CD4-positive, alpha-beta T cell treated with Interleukin-21 for 1 hour (primary cell): ENCODE measurements around the gene UNC5A.

Source experiments
- DNase-seq: peaks from one replicate; pipeline ENCODE4 v3.0.0-alpha.2; 2020

UNC5A gene

DNA sequence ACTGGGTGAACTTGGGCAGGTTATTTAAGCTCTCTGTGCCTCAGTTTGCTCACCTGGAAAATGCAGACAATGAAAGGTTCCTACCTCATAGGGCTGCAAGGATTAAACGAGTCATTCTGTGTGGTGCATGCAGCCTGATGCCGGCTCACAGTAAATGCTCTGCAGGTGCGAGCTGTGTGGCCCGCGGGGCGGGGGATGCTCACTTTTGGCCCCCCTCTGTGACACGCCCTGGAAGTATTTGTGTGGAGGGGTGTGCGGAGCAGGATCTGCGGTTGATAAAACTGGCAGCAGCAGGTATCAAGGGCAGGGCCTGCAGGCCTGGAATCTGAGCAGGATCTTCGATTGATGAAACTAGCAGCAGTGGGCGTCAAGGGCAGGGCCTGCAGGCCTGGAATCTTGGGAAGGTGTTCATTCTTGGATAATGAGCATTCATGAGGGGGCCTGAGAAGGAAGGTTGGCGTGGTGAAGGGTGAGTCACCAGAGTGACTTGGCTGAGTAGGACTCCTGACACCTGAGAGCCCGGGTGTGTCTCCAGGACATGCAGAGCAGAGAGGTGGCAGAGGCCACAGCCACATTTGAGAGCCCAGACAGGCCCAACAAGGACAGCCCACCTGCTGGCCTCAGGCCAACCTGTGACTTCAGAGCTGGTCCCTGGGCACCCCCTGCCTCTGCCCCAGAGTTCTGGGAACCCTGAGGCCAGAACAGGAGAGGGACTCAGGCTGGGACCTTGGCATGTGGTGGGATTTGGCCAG, 11.9 kb downstream of the UNC5A start:
- no peak for DNase-seq

DNA sequence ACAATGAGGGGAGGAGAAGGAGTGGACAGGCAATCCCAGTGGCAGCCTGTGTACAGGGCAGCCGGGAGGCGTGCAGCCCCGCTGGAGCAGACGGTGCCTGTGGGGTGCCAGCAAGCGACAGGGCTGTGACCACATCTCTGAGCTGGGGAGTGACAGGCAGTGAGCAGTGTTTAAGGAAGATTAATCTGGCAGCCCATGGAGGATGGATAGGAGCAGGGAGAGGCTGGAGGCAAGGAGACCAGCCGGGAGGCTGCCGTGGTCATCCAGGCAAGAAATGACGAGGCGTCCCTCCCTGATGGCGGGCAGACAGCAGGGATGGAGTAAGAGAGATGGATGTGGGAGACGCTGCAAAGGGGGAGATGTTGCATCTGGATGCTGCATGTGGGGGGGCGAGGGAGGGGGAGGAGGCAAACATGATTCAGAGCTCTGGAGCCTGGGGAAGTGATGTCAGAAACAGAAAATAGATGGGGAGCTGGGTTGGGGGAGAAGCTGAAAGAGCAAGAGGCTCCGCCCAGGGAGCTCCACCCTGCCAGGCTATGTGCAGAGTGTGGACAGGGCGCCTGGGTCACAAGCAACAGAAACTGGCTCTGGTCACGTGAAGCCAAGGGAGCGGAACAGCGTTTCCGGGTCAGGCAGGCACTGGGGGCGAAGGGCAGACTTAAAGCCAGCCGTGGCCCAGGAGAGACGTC, 12.6 kb downstream of the UNC5A start:
- DNase-seq = no peak

DNA sequence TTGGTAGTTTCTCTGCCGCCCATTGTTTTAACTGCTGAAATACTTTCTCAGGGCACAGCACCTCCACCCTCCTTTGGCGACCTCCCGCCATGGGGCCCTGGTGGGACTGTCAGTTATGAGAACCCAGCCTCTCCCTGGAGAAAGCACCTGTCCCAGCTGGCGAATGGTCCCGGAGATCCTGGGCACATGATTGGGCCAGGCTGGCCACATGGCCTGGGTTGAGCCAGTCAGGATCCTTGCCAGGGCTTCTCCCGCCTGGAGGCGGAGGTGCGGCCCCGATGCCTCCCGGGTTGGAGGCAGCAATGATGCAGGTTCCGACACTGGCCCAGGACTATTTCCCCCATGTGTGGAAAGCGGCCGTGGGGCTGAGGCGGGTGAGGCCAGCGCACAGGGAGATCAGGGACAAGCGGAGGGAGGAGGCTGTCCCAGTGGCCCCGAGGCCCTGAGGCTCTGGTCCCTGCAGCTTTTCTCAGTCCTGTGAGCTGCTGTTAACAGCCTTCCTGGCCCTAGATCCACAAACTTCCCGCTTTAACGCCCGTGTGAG, 13.6 kb downstream of the UNC5A start:
- DNase-seq = no peak

DNA sequence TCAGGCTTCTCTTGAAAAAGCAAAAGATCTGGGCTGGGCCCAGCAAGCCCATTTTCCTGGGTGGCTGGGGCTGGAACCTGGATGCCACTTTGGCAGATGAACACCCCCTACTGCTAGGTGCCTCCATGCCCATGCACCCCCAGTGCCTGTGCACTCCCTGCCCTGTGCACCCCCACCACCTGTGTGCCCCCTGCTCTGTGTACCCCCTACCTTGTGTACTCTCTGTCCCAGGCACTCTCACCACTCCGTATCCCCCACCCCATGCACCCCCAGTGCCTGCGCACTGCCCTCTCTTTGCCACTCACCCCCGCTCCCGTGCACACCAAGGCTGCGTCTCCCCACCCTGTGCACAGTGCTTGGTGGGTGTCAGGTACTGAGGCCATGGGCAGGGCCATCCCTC, 14.2 kb downstream of the UNC5A start:
- no peak for DNase-seq

DNA sequence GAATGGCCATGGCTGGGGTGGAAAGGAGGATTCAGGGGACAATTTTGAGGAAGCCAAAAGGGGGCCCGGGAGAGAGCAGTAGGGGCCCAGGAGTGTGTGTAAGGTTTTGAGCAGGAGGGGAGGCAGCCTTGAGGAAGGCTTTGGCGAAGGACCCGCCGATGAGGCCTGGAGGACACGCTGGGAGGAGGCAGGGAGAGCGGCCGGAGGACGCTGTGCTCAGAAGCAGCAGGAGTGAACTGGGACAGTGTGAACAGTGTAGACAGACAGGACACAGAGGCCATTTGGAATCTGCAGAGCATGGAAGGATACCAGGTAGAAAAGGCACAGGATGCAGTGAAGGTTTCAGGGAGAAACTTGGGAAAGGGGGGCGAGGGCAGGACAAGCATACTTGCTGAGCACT, 14.9 kb downstream of the UNC5A start:
- no peak for DNase-seq

DNA sequence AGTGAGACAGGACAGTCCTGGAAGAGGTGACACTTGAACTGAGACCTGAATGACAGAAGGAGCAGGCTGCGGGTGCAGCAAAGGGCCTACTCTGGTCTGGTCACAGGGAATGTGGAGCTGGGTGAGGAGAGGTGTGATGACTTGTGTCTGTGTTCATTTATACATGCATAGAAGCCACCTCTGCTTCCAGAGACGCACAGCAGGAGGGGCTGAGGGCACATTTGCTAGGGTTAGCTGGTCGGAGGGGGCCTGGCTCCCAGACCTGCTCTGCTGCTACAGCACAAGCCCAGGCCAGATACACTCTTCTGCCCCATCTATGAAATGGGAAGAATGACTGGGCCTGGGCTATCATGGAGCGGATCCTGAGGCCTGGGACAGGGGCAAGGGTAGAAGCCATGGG, 15.6 kb downstream of the UNC5A start:
- DNase-seq = no peak

DNA sequence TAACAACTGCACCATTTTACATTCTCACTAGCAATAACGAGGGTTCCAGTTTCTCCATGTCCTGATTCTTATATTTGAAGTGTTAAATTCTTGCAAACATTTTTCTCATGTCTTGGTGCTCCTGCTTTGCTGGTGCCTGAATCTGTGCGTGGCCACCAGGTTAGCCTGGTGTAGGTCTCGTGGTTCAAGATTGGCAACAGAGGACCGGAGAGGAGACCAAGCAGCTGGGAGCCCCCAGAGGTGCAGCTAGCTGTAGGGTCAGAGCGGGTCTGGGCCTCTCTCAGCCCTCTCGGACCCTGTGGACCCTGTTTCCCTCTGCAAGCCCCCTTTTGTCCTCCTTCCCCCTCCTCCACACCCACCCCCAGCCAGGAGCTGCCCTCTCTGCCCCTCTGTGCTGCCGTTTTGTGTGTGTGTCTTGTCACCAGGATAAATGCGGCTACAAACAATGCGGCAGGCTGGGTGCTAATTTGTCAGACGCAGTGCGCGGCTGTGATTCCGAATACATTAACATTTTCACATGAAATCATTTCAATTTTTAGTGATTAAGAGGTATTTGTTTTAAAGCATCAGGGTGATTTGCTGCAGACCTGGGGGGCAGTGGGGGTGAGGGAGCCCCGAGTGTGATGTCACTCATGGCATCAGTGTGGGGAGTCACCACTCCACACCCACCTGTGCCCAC, 17.5 kb downstream of the UNC5A start:
- DNase-seq = no peak

DNA sequence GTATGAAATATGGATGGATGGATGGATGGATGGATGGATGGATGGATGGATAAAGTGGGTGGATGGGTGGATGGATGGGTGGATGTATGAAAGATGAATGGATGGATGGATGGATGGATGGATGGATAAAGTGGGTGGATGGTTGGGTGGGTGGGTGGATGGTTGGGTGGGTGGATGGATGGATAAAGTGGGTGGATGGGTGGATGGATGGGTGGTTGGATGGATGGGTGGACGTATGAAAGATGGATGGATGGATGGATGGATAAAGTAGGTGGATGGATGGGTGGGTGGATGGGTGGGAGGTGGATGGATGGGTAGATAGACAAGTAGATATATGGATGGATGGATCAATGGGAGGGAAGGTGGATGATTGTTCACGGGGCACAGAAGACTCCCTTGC, 19.0 kb downstream of the UNC5A start:
- DNase-seq = no peak

DNA sequence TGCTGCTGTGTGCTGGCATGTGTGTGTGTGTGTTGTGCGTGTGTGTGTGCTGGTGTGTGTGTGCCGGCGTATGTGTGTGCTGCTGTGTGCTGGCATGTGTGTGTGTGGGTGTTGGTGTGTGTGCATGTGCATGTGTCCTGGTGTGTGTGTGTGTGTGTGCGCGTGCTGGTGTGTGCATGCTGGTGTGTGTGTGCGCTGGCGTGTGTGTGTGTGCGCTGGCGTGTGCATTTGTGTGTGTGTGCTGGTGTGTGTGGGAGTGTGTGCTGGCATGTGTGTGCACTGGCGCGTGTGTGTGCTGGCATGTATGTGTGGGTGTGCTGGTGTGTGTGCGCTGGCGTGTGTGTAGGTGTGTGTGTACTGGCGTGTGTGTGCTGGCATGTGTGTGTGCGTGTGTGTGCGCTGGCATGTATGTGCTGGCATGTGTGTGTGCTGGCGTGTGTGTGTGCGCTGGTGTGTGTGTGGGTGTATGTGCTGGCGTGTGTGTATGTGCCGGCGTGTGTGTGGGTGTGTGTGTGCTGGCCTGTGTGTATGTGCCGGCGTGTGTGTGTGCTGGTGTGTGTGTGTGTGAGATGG, 20.1 kb downstream of the UNC5A start:
- DNase-seq = no peak

DNA sequence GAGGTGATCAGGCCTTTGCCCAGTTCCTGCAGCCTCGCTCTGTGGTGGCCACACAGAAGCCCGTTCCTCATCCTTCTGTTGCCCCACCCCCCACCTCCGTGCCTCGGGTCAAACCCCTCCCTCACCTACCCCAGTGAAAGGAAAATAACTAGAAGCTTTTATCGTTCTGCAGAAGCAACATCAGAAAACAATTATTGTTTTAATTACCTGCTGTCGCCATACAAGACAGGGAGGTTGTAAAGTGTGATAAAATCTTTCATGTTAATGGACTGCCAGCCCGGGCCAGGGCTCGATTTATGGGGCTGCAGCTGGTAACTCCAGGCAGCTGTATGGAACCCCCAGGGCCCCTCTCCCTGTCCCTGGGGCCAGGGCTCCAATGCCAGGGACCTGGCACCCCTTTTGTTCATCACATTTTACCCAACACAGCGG, 20.6 kb downstream of the UNC5A start:
- no peak for DNase-seq

DNA sequence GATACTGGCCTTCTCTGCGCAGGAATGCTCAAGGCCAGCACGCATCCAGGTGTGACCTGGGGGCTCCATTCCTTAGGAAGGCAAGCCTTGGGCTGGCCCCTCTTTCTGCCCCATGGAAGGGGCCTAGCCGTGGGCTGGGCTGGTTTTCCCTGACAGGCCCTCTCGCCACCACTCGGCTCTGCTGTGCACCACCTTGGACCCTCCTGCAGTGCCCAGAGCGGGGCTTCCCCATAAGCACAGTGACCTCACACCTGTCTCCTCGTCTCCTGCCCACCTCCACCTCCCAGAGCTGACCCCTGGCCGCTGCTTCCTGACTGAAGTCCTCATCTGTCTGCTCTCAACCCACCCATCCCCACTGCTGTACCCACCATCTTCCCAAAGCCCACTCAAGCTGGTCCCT, 21.1 kb downstream of the UNC5A start:
- no peak for DNase-seq

DNA sequence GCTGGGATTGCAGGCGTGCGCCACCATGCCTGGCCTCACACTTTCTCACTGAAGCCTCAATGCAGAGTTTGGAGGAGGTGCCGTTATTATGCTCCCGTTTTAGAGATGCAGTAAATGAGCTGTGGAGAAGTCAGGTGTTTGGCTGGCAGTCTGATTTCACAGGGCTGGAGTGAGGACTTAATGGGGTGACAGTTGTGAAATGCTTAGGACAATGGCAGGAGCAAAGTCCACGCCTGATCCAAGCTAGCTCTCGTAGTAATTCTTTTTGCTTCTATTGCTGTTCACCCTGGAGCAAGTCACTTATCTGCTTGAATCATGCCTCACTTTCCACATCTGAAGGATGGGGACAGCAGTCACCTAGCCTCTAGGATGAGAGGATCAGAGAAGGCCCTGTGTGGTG, 21.8 kb downstream of the UNC5A start:
- DNase-seq = no peak

DNA sequence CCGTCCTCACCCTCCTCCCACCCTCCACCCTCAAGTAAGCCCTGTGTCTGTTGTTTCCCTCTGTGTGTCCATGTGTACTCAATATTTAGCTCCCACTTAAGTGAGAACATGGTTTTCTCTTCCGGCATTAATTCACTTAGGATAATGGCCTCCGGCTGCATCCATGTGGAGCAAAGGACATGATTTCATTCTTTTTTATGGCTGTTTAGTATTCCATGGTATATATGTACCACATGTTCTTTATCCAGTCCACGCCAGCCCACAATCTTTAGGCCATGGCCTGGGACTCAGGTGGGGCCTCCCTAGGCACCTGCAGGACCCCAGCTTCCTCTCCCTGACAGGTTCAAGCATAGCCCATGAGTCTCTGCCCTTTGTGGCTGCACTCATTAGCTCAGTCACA, 22.9 kb downstream of the UNC5A start:
- no peak for DNase-seq

DNA sequence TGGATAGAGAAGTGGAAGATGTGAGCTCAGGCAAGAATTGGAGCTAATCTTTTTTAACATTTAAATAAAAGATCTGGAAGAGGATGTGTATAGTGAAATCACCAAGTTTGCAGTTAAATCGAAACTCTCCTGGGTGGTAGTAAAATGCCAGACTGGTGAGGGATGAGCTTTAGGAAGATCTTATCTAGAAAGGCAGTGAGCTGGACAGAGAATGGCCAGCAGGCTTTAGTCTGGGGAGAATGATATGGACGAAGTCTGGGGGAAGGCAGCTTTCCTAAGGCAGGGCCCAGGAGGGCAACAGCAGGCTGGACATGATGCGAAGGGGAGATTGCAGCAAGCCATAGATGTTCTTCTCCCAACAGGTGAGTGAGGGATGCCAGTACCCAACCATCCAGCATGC, 25.6 kb downstream of the UNC5A start:
- no peak for DNase-seq

DNA sequence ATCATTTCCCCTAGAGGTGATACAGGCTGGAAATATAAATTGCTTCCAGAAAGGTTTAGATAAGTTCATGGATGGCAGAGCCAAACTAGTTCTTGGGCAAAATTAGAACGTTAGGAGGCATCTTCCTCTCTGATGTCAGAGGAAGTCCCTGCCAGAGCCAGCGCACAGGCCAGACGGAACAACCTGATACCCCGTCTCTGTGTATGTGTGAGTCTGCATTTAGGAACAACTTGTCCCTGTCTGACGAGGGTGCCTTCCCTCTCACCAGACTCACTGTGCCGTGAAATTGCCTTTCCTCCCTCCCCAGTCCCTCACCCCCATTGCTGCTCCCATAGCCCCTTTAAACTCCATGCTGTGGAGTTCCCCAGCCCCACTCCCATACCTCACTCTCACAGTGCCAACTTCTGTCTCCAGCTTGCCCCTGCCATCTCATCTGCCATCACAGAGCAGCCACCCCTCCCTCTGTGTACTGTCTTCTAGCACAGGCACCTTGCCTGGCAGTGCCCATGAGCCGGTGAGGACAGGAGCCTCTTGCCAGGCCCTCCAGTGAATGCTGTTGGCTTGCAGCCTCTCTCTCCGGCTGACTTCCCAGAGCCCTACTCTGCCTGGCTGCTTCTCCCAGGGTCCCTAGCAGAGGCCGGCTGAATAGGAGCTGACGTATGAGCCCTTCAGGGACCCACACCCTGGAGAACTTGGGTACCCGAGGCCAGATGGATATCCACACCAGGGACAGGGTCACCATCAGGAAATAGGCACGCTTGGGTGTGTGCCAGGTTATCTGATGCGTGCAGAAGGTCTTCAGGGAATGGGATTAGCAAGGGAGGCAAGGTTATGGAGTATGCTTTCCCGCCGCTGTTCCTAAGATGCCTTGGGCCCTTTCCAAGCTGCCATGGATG, 26.7 kb downstream of the UNC5A start:
- no peak for DNase-seq

DNA sequence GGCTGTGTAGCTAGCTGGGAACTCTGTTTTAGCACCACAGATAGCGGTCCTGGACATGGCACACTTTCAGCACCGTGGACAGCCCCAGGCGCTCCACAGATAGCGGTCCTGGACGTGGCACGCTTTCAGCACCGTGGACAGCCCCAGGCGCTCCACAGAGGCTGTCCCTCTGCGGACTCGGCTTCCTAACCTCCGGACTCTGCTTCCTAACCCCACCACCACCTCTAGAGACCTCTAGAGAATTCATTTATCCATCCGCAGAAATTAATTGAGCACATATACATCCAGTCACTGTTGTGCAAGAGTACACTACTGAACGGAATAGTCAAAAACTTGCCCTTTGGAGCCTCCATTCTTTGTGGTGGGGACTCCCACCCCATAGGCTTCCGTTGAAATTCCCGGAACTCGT, 27.4 kb downstream of the UNC5A start:
- DNase-seq = peak; percentile 67

DNA sequence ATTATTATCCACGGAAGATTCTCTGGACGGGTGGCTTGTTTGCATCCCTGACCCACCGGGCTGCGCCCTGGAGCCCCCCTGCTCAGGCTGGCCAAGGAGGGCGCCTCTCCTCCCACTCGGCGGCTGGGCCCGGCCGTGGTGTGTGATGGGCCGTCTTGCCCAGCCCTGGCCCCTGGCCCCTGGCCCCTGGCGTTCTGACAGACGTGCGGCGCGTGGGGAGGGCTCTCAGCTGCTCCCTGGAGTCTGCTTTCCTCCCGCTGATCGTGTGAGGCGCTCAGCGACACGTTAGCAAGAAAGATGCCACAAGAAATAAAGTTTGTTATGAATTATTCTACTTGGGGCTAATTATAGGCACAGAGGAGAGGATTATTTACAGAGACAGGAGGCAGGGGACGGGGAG, 33.3 kb downstream of the UNC5A start:
- no peak for DNase-seq

DNA sequence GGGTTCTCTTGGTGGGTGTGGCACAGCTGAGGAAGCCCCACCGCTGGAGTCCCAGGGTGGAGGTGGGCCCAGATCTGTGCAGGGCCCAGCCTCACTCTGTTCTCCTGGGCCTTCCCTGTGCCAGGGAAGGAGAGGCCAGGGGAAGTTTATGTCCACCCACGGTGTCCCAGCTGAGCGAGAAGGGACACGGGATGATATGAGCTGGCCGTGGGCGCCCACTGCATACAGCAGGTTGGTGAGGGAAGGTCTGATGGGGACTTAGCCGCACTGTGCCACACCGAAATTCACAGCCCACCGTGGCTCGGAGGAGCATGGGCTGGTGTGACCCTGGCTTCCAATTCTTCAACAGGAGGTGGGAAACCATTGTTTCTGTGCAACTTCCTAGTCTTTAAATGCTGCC, 33.9 kb downstream of the UNC5A start:
- DNase-seq = no peak

DNA sequence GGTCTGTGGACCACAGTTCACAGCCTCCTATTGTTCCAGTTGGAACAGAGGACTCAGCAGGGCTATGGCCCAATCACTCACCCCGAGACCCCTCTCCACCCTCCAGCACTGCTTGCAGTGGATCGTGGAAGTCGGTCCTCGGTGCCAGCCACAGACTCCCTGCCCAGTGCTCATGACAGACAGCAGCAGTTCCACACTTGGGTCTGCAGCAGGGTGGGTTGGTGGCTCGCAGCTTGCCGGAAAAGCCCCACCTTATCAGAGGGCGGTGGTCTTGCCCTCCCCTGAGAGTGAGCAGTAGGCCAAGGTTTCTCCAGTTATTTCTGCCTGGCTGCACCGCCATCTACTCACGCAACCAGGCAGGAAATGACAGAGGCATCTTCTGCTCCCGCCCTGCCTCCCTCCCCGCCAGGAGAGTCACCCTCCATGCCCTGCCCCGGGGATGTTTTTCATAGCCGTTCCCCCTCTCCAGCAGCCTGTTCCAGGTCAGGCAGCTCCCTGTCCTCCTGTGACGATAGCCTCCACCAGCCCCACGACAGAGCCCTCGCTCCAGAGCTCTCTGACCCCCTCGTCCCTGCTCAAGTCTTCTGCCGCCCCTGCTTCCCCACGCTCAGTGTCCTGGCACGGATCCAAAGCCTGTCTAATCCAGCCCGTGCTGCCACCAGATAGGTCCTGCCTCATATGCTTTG, 34.5 kb downstream of the UNC5A start:
- no peak for DNase-seq

DNA sequence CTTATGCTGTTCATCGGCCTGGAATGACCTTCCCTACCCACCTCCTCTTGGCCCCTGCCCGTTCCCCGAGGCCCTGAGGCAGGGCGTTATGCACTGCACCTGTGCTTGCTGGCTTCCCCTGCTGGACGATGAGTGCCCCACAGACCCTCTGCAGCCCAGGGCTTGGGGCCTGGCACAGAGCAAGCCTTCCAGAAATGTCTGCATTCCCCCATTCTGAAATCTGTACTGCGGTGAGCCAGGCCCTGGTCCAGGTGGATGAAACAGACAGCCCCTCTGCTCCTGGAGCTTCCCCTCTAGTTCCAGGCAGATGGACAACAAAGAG, 35.0 kb downstream of the UNC5A start:
- DNase-seq = no peak

DNA sequence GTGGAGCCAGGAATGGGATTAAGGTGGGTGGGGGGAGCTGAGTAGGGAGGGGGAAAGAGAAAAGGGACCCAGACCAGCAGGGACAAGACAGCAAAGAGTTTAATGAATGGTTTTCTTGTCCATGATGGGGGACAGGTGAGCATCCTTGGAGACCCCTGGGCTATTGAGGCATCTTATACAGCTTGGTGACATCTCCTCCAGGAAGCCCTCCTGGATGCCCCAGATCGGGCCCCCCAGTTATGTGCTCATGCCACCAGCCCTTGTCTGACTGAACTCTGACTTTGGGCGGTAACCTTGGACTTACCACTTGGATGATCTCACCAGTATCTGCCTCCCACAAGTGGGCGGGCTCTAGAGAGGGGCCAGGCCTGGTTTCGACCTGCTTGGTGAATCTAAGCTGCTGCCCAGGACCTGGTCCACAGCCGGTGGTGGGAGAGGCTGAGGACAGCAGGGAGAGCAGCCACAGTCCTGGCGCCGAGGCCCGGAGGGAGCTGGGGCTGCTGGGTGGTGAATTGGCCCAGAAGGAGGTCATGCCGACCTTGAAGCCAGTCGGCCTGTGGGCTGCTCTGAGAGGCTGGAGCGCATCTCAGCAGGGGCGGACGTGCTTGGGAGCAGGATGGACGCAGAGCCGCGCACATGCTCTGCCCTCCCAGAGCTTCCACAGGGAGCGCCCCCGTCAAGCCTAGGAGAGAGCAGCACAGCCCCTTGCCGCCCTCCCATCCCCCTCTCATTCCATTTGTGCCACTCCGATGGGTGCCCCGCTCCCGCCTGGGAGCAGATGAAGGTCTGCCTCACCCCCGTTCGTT, 36.2 kb downstream of the UNC5A start:
- DNase-seq = no peak
